Measurements from ENCODE around the gene CEP76.

DNA sequence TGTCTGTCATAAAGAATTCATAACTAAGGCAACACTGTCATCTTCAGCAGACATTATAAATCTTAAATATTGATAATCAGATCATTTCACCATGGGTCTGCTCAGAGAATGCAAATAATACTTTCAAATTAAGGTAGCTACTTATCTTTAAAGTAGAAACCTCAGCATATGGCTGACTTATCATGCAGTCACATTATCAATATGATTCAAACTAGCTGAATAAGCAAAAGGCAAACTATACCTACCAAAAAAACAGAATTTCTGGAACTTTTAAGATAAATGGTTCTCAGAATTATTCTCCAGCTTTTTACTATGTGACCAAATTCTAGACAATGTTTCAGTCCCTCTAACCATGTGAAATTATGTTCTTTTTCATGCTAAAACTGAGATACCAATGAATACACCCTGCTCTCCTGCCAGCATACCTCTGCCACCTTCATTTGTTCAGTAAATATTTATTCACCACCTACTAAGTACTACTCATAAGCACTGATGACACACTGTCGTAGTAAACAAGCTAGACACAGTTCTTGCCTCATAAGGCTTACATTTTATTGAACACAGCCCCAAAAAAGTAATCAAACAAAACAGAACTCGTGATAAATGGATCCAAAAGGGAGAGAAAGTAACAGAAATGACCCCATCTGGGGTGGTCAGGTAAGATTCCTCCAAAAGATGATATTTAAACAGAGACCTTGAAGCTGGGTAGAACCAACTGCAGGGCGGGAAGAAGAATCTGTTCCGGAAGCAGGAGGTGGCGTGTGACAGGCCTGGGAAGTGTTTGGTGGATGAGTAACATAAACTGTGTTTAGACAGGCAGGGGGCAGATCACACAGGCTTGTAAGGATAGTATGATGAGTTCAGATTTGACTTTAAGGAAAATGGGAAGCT lies 62.3 kb downstream of the CEP76 start:
- TF ChIP-seq, protein P1, sequence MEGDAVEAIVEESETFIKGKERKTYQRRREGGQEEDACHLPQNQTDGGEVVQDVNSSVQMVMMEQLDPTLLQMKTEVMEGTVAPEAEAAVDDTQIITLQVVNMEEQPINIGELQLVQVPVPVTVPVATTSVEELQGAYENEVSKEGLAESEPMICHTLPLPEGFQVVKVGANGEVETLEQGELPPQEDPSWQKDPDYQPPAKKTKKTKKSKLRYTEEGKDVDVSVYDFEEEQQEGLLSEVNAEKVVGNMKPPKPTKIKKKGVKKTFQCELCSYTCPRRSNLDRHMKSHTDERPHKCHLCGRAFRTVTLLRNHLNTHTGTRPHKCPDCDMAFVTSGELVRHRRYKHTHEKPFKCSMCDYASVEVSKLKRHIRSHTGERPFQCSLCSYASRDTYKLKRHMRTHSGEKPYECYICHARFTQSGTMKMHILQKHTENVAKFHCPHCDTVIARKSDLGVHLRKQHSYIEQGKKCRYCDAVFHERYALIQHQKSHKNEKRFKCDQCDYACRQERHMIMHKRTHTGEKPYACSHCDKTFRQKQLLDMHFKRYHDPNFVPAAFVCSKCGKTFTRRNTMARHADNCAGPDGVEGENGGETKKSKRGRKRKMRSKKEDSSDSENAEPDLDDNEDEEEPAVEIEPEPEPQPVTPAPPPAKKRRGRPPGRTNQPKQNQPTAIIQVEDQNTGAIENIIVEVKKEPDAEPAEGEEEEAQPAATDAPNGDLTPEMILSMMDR (IDR thresholded peaks at IDR 0.05) = no peak
- TF ChIP-seq POLR2A (IDR thresholded peaks at IDR 0.05) = no peak
